Measurements from ENCODE around the gene RPH3AL.

DNA sequence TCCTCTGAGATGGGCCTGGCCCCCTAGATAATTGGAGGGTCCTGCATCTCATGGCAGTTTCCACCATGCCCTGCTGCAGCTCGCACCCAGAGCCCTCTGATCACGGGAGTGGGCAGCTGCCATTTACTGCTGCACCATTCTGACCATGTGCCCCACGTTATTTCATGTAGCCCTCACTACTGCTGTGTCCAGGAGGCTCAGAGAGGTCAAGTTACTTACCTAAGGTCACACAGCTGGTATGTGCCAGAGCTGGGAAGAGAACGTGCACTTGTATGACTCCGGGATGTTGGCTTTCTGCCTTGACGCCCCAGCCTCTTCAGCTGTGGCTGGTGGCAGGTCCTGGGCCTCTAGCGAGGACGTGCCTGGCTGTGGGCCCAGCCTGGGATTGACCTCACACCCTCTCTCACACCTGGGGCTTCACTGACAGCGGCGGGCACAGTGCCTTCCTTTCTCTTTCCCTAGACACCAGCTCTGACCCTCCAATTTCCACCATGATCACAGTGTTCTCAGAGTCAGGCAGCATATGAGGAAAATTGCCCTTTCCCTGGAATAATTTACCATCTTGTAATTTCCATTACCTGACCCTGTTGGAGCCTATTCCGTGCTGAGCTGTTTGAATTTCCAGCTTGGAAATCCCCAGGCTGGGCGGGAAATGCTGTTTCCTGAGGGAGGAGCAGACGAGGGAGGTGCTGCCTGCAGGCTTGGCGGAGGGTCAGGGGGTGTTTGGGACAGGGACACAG is 152.6 kb downstream of the RPH3AL start:
- TF ChIP-seq, protein P1, sequence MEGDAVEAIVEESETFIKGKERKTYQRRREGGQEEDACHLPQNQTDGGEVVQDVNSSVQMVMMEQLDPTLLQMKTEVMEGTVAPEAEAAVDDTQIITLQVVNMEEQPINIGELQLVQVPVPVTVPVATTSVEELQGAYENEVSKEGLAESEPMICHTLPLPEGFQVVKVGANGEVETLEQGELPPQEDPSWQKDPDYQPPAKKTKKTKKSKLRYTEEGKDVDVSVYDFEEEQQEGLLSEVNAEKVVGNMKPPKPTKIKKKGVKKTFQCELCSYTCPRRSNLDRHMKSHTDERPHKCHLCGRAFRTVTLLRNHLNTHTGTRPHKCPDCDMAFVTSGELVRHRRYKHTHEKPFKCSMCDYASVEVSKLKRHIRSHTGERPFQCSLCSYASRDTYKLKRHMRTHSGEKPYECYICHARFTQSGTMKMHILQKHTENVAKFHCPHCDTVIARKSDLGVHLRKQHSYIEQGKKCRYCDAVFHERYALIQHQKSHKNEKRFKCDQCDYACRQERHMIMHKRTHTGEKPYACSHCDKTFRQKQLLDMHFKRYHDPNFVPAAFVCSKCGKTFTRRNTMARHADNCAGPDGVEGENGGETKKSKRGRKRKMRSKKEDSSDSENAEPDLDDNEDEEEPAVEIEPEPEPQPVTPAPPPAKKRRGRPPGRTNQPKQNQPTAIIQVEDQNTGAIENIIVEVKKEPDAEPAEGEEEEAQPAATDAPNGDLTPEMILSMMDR (IDR thresholded peaks at IDR 0.05): no peak
- TF ChIP-seq POLR2AphosphoS5 (IDR thresholded peaks at IDR 0.05) (no peak), POLR2A (IDR thresholded peaks at IDR 0.05) (no peak)

All from transverse colon (tissue), 4 donors.